Thyroid gland (tissue), 4 donors: Measurements from ENCODE around the gene KCNMB4.

Source experiments
- CTCF ChIP-seq, 6 experiments: fragments of 200-600 bp in 3 of 6; fragments of 450-650 bp in 3 of 6; sonication (generic) in 3 of 6; IDR thresholded peaks; one replicate each; pipeline ENCODE4 v1.5.1; 2016 to 2019; ENCODE audit warnings: antibody characterized with exemption in 6 of 6, mild to moderate bottlenecking in 2 of 6, inconsistent platforms in 1 of 6, moderate library complexity in 1 of 6
- POLR2A ChIP-seq, 2 donors: fragments of 450-650 bp; IDR thresholded peaks; one replicate each; pipeline ENCODE4 v1.6.1; 2017; ENCODE audit warnings: antibody characterized with exemption in 2 of 2, mild to moderate bottlenecking in 2 of 2, moderate library complexity in 1 of 2

- TF ChIP-seq CTCF (IDR thresholded peaks at IDR 0.05) (no peak), POLR2A (IDR thresholded peaks at IDR 0.05) (no peak)
Measured at GRCh38 chr12:70389678-70390077, 23.6 kb downstream of the KCNMB4 start.
